WTC11 (cell line): ENCODE data around the gene RRBP1. TPM values are rescaled to one million over a fixed set of nuclear protein-coding genes. Genes with fewer than 3 reads are reported as not detected.

ENCODE experiments used
- ATAC-seq: fragments of 200-7000 bp; cut with Tn5 transposase; 2 replicates; pipeline ENCODE4 v1.10.0; 2021; ENCODE audit warnings: mild to moderate bottlenecking, moderate library complexity
- CTCF ChIA-PET: fragments of 300-600 bp; sonication (Branson Sonifier 250); formaldehyde crosslinking; loops from one replicate; lab custom pipeline; 2021; ENCODE audit warnings: antibody characterized with exemption; lab: Charles Lee
- POLR2A ChIA-PET: fragments of 350-600 bp; sonication (Branson Sonifier 250); formaldehyde crosslinking; loops from one replicate; lab custom pipeline; 2021; ENCODE audit warnings: antibody characterized with exemption; lab: Charles Lee
- DNase-seq: peaks from one replicate; pipeline ENCODE4 v3.0.0; 2021; ENCODE audit warnings: low spot score
- H3K27ac Mint-ChIP-seq: 2 replicates; pipeline ENCODE4 v1.8.0; 2021; ENCODE audit warnings: mixed read lengths
- H3K27me3 Mint-ChIP-seq: 2 replicates; pipeline ENCODE4 v1.8.0; 2021; ENCODE audit warnings: low read depth, mild to moderate bottlenecking, moderate library complexity, mixed read lengths
- H3K36me3 Mint-ChIP-seq: 2 replicates; pipeline ENCODE4 v1.8.0; 2021; ENCODE audit warnings: mixed read lengths
- H3K4me1 Mint-ChIP-seq: 2 replicates; pipeline ENCODE4 v1.8.0; 2022; ENCODE audit warnings: mixed read lengths
- H3K4me3 Mint-ChIP-seq: 2 replicates; pipeline ENCODE4 v1.8.0; 2021; ENCODE audit warnings: mild to moderate bottlenecking, moderate library complexity, mixed read lengths
- H3K9me3 Mint-ChIP-seq: 2 replicates; pipeline ENCODE4 v1.8.0; 2021; ENCODE audit warnings: mixed read lengths
- ATF6 ChIP-seq: sonication (generic); formaldehyde crosslinking; IDR thresholded peaks from 2 replicates; pipeline ENCODE4 v1.8.1; 2023; ENCODE audit warnings: mild to moderate bottlenecking, missing genetic modification reagents
- CBFB ChIP-seq: sonication (generic); formaldehyde crosslinking; IDR thresholded peaks from 2 replicates; pipeline ENCODE4 v1.8.1; 2022; ENCODE audit warnings: mild to moderate bottlenecking, low read depth, missing genetic modification reagents
- EMX1 ChIP-seq: fragments of 250-450 bp; sonication (Bioruptor Pico); IDR thresholded peaks from 2 replicates; pipeline ENCODE4 v1.8.0; 2021; ENCODE audit warnings: mild to moderate bottlenecking
- ETV6 ChIP-seq: sonication (generic); formaldehyde crosslinking; IDR thresholded peaks from 2 replicates; pipeline ENCODE4 v1.8.1; 2022; ENCODE audit warnings: mild to moderate bottlenecking, missing genetic modification reagents
- GABPB1 ChIP-seq: sonication (generic); formaldehyde crosslinking; IDR thresholded peaks from 2 replicates; pipeline ENCODE4 v1.8.1; 2023; ENCODE audit warnings: mild to moderate bottlenecking, missing genetic modification reagents
- GTF2I ChIP-seq: fragments of 250-450 bp; sonication (Bioruptor Pico); conservative IDR thresholded peaks from 2 replicates; pipeline ENCODE4 v1.4.0; 2021; ENCODE audit warnings: mild to moderate bottlenecking
- IRF1 ChIP-seq: sonication (generic); formaldehyde crosslinking; IDR thresholded peaks from 2 replicates; pipeline ENCODE4 v1.8.0; 2023; ENCODE audit warnings: missing genetic modification reagents
- JAZF1 ChIP-seq: fragments of 250-450 bp; sonication (Bioruptor Pico); IDR thresholded peaks from 2 replicates; pipeline ENCODE4 v1.9.0; 2021; ENCODE audit warnings: moderate library complexity, mild to moderate bottlenecking, inconsistent platforms
- NFE2L1 ChIP-seq: sonication (generic); formaldehyde crosslinking; IDR thresholded peaks from 2 replicates; pipeline ENCODE4 v1.8.1; 2023; ENCODE audit warnings: missing genetic modification reagents
- SMAD4 ChIP-seq: sonication (generic); formaldehyde crosslinking; IDR thresholded peaks from 2 replicates; pipeline ENCODE4 v1.8.0; 2022; ENCODE audit warnings: mild to moderate bottlenecking, missing genetic modification reagents
- SOX15 ChIP-seq: fragments of 250-450 bp; sonication (Bioruptor Pico); IDR thresholded peaks from 2 replicates; pipeline ENCODE4 v1.9.0; 2021; ENCODE audit warnings: mild to moderate bottlenecking
- STAT6 ChIP-seq: sonication (generic); formaldehyde crosslinking; conservative IDR thresholded peaks from 2 replicates; pipeline ENCODE4 v1.8.1; 2023; ENCODE audit warnings: mild to moderate bottlenecking, low read depth, missing genetic modification reagents, moderate library complexity
- TCF7 ChIP-seq: sonication (generic); formaldehyde crosslinking; IDR thresholded peaks from 2 replicates; pipeline ENCODE4 v1.8.0; 2022; ENCODE audit warnings: mild to moderate bottlenecking, low read depth, missing genetic modification reagents, moderate library complexity
- TEAD4 ChIP-seq: sonication (generic); formaldehyde crosslinking; IDR thresholded peaks from 2 replicates; pipeline ENCODE4 v1.8.0; 2022; ENCODE audit warnings: mild to moderate bottlenecking, missing genetic modification reagents
- TP53 ChIP-seq: sonication (generic); formaldehyde crosslinking; IDR thresholded peaks from 2 replicates; pipeline ENCODE4 v1.8.1; 2023; ENCODE audit warnings: mild to moderate bottlenecking, missing genetic modification reagents
- ZMAT4 ChIP-seq: fragments of 250-450 bp; sonication (Bioruptor Pico); IDR thresholded peaks from 2 replicates; pipeline ENCODE4 v1.9.0; 2021; ENCODE audit warnings: mild to moderate bottlenecking
- ZNF121 ChIP-seq: sonication (generic); formaldehyde crosslinking; IDR thresholded peaks from 2 replicates; pipeline ENCODE4 v1.8.0; 2023; ENCODE audit warnings: missing genetic modification reagents
- total RNA-seq: library from RNA; stranded (reverse); gene quantifications from 3 replicates; pipeline ENCODE4 v1.2.3, GENCODE V29; 2021
- TF ChIP-seq, protein P1 (sequence below): fragments of 250-450 bp; sonication (Bioruptor Pico); IDR thresholded peaks from 2 replicates; pipeline ENCODE4 v1.9.0; 2021; ENCODE audit warnings: mild to moderate bottlenecking
- TF ChIP-seq, protein P2 (sequence below): sonication (generic); formaldehyde crosslinking; IDR thresholded peaks from 2 replicates; pipeline ENCODE4 v1.8.0; 2022; ENCODE audit warnings: mild to moderate bottlenecking, missing genetic modification reagents
- TF ChIP-seq, protein P3 (sequence below): sonication (generic); formaldehyde crosslinking; IDR thresholded peaks from 2 replicates; pipeline ENCODE4 v1.8.1; 2022; ENCODE audit warnings: missing genetic modification reagents, borderline replicate concordance

RRBP1 gene
- total RNA-seq, 1 experiment from 2014 or later: 171 TPM

GRCh38 chr20:17568972-17569521, 113.0 kb downstream of the RRBP1 start (continued):
- 0 out of 2 replicates have a peak, but pooled peaks have one; percentile 31 for TF ChIP-seq EMX1 (CRISPR knock-in tag)
- TF ChIP-seq, protein P1, sequence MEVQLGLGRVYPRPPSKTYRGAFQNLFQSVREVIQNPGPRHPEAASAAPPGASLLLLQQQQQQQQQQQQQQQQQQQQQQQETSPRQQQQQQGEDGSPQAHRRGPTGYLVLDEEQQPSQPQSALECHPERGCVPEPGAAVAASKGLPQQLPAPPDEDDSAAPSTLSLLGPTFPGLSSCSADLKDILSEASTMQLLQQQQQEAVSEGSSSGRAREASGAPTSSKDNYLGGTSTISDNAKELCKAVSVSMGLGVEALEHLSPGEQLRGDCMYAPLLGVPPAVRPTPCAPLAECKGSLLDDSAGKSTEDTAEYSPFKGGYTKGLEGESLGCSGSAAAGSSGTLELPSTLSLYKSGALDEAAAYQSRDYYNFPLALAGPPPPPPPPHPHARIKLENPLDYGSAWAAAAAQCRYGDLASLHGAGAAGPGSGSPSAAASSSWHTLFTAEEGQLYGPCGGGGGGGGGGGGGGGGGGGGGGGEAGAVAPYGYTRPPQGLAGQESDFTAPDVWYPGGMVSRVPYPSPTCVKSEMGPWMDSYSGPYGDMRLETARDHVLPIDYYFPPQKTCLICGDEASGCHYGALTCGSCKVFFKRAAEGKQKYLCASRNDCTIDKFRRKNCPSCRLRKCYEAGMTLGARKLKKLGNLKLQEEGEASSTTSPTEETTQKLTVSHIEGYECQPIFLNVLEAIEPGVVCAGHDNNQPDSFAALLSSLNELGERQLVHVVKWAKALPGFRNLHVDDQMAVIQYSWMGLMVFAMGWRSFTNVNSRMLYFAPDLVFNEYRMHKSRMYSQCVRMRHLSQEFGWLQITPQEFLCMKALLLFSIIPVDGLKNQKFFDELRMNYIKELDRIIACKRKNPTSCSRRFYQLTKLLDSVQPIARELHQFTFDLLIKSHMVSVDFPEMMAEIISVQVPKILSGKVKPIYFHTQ (CRISPR knock-in tag): 0 out of 2 replicates have a peak, but pooled peaks have one; percentile 37
- no peak for TF ChIP-seq ETV6 (CRISPR knock-in tag)
- no peak for TF ChIP-seq NFE2L1 (CRISPR knock-in tag)
- no peak for TF ChIP-seq TCF7 (CRISPR knock-in tag)
- TF ChIP-seq TP53: no peak
- no peak for TF ChIP-seq TEAD4

DNA sequence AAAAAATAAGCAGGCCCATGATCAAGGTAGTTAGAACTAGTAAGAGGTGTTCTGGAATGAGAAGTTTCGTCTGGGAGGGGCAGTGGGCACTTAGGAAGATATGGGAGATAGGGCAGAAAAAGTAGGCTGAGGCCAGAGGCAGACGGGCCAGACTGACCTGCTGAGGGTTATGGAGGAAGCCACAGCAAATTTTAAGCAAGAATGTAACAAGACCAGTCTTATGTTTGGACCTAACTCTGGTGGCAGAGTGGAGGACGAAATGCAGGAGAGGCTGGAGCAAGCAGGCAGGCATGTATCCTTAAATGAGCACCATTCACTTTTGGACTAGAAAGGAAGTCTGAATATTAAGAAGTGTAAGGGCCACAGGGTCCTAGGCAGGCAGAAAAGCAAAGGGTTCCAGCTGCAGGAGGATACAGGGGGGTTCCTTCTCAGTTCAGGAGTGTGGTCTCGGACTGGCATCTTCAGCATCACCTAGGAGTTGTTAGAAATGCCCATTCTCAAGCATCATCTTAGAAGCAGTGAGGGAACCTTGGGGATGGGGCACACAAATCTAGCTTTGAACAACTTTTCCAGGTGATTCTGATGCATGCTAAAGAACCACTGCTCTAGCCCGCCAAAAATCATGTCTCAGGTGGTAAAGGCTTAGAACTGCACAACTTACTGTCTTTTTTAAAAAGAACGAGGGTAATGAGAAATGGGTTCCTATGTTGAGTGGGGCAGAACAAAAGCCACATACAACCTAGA, 113.8 kb downstream of the RRBP1 start:
- Mint-ChIP-seq H3K36me3 (0 out of 2 replicates have a peak, but pooled peaks cover 2% of the 10 kb centered on the region), H3K27ac (peak overlapping the region; percentile 93), H3K4me1 (peaks cover 36% of the 10 kb centered on the region), H3K9me3 (peaks cover 4% of the 10 kb centered on the region; the same call in 1 of the 2 replicates), H3K4me3 (peak overlapping the region; percentile 88), H3K27me3 (no peaks in the 10 kb centered on the region)
- ATAC-seq: no peak
- POLR2A ChIA-PET: interaction anchor here (0.6 kb wide), 1 partner anchor 29 kb away, joined by 9 read pairs; no protein-coding TSS in a partner anchor
- CTCF ChIA-PET: no interaction called here
- no peak for DNase-seq
- TF ChIP-seq, protein P2, sequence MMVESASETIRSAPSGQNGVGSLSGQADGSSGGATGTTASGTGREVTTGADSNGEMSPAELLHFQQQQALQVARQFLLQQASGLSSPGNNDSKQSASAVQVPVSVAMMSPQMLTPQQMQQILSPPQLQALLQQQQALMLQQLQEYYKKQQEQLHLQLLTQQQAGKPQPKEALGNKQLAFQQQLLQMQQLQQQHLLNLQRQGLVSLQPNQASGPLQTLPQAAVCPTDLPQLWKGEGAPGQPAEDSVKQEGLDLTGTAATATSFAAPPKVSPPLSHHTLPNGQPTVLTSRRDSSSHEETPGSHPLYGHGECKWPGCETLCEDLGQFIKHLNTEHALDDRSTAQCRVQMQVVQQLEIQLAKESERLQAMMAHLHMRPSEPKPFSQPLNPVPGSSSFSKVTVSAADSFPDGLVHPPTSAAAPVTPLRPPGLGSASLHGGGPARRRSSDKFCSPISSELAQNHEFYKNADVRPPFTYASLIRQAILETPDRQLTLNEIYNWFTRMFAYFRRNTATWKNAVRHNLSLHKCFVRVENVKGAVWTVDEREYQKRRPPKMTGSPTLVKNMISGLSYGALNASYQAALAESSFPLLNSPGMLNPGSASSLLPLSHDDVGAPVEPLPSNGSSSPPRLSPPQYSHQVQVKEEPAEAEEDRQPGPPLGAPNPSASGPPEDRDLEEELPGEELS: no peak
- no peak for TF ChIP-seq ATF6 (CRISPR knock-in tag)
- no peak for TF ChIP-seq ETV6 (CRISPR knock-in tag)
- TF ChIP-seq, protein P3, sequence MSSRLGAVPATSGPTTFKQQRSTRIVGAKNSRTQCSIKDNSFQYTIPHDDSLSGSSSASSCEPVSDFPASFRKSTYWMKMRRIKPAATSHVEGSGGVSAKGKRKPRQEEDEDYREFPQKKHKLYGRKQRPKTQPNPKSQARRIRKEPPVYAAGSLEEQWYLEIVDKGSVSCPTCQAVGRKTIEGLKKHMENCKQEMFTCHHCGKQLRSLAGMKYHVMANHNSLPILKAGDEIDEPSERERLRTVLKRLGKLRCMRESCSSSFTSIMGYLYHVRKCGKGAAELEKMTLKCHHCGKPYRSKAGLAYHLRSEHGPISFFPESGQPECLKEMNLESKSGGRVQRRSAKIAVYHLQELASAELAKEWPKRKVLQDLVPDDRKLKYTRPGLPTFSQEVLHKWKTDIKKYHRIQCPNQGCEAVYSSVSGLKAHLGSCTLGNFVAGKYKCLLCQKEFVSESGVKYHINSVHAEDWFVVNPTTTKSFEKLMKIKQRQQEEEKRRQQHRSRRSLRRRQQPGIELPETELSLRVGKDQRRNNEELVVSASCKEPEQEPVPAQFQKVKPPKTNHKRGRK: no peak
- no peak for TF ChIP-seq CBFB
- TF ChIP-seq SMAD4 (CRISPR knock-in tag): no peak
- no peak for TF ChIP-seq ZNF121 (CRISPR knock-in tag)
- TF ChIP-seq, protein P1 (CRISPR knock-in tag): no peak
- TF ChIP-seq SOX15: no peak
- TF ChIP-seq GTF2I (CRISPR knock-in tag): no peak
- TF ChIP-seq ZMAT4 (CRISPR knock-in tag): no peak
- TF ChIP-seq STAT6: no peak
- no peak for TF ChIP-seq JAZF1 (CRISPR knock-in tag)
- no peak for TF ChIP-seq GABPB1
- no peak for TF ChIP-seq IRF1 (CRISPR knock-in tag)
